GM20000 (cell line): ENCODE measurements around the gene FARP1.

ENCODE experiments used
- DNase-seq: peaks from one replicate; pipeline ENCODE4 v3.0.0; 2012; ENCODE audit warnings: low spot score
- TF ChIP-seq, protein P1 (sequence below): IDR thresholded peaks from 2 replicates; pipeline ENCODE4 v1.5.1; 2012; ENCODE audit warnings: mild to moderate bottlenecking, control low read depth; ENCODE audit errors: extremely low read depth, missing control alignments

FARP1 gene

DNA sequence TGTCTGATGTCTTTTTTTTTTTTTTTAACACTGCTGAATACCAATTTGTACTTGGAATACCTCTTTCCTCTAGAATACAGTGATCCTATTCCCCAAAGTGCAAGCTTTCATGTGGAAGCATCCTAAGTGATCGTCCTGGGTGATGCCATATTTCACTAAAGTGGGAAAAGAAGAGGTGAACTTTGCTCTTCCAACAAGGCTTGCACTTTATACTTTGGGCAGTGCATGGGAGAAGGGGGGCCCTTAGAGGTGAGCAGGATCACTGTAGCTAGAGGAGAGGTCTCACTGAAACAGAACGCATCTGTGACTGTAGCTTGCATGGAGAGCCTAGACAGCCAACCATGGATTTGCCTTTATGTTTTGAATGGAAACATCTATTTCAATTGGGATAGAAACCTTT lies 260.2 kb downstream of the FARP1 start:
- TF ChIP-seq, protein P1, sequence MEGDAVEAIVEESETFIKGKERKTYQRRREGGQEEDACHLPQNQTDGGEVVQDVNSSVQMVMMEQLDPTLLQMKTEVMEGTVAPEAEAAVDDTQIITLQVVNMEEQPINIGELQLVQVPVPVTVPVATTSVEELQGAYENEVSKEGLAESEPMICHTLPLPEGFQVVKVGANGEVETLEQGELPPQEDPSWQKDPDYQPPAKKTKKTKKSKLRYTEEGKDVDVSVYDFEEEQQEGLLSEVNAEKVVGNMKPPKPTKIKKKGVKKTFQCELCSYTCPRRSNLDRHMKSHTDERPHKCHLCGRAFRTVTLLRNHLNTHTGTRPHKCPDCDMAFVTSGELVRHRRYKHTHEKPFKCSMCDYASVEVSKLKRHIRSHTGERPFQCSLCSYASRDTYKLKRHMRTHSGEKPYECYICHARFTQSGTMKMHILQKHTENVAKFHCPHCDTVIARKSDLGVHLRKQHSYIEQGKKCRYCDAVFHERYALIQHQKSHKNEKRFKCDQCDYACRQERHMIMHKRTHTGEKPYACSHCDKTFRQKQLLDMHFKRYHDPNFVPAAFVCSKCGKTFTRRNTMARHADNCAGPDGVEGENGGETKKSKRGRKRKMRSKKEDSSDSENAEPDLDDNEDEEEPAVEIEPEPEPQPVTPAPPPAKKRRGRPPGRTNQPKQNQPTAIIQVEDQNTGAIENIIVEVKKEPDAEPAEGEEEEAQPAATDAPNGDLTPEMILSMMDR = no peak
- no peak for DNase-seq

DNA sequence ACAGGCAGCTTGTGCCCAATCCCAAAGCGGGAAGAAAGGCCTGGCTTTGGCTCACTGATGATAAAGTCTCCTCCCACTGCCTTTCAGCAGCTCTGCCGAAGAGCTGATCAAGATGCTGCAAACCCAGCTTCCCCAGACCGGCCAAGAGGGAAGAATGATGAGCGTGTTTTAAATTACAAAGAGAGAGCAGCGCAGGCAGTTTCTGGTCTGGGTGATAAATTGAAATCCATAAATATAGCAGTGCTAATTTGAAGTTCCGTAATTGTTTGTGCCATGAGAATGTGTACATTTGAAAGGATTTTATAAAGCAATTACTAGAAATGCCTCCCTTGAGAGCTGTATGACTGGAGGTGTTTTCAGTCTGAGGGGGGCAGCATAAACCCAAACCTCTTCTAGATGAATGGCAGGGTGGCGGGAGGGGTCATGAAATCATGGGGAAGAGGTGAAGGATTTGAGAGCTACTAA lies 262.2 kb downstream of the FARP1 start:
- no peak for DNase-seq

DNA sequence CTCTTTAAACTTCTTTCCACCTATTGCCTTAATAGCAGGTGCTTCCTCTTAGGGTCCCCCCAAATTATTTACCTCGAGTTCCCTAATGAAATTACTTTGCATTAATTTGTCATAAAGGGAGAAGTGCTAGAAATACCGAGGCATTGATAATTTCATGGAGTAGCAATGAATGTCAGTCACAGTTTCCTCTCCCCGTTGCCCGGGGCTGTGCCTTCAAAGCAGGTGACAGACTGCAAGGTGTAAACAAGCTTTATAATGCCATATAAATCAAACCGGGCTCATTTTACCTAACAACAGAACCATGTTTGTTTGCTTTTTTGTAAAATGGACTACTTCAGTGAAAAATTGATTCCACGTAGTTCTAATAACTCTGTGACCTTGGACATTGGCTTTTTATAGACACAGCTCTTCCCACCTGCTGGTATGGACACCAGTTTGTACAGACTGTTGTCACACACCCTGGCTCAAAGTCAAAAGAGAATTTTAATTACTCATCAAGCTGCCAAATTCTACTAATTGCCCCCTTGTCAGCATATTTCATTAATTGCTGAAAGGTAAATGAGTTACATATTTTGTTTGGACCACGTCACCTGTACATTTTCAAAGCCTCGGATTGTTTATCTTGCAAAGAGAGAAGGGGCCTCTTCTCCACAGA lies 262.9 kb downstream of the FARP1 start:
- TF ChIP-seq, protein P1 = no peak

More for the DNA sequence above, 262.2 kb downstream of the FARP1 start:
- TF ChIP-seq, protein P1 = no peak

DNA sequence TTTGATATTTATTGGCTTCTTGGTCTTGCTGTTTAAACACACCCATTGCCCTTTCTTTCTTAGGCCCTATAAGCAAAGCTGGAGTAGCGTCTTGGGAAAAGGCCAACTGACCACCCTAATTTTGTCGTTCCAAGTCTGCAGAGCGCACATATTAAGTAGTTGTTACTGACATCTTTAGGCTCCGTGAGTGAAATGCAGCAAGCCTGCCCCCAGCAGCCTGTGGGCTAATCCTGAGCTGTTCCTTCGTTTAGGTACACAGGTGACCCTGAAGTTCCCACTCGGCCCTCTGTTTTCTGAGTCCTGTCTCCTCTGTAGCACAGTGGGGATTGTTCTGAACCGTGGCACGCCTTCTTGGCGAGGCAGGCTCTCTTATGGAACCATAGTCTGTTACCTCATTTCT lies 263.5 kb downstream of the FARP1 start:
- no peak for DNase-seq
- TF ChIP-seq, protein P1 = no peak

More for the DNA sequence above, 262.9 kb downstream of the FARP1 start:
- no peak for DNase-seq

DNA sequence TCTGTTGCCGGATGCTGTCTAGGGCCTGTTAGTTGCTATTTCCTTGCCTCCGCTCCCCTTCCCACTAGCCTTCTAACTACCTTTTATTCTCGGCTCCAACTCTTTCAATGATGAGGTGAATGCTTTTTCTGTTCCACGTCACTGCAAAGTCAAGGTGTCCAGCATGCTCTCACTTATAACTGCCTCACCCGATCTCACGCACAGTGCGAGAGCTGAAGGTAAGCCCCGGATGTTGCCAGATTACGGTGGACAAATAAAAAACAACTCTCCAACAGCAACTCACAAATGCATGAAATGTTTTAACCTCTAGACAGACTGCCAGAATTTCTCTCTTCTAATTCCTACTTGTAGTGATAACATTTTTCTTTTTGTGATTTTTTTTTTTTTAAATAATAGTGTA lies 264.1 kb downstream of the FARP1 start:
- TF ChIP-seq, protein P1 = no peak
- DNase-seq = no peak

DNA sequence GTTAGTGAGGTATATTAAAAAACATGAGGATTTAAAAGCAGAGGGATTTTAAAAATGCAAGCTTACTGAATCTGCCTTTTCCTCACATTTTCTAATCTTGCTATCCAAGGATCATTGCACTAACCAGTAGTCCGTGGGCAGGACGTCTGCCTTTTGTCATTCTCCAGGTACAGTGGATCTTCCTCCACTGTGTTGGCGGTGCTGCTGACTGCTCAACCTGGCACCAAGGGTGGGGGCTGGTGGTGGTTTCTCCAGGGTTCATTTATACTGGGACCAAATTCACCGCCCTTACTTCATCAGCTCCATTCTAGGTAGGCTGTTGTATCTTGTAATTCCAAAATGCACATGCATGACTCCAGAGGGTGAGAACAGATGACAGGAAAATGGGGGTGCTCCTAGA lies 264.7 kb downstream of the FARP1 start:
- no peak for DNase-seq
- TF ChIP-seq, protein P1 = no peak

DNA sequence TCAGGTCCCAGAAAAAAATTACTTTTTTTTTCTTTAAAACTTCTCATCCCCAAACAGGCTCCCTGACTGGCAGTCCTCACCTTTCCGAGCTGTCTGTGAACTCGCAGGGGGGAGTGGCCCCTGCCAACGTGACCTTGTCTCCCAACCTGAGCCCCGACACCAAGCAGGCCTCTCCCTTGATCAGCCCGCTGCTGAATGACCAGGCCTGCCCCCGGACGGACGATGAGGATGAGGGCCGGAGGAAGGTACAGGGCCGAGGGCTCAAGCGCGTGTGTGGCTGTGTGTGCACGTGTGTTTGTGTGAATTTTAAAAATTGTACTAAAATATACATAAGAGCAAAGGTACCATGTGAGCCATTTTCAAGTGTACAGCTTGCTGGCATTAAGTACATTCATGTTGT lies 266.4 kb downstream of the FARP1 start:
- TF ChIP-seq, protein P1 = no peak
- DNase-seq = no peak
